Measurements from ENCODE around the gene RASSF8.

DNA sequence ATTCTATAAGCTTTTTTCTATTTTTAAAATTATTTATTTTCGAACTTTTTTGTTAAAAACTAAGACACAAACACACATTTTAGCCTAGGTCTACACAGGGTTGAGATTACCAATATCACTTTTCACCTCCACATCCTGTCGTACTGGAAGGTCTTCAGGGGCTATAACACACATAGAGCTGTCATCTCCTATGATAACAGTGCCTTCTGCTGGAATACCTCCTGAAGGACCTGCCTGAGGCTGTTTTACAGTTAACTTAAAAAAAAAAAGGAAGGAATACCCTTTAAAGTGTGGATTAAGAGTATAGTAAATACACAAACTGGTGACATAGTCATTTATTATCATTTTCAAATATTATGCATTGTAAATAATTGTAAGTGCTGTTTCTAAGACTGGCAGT, 43.0 kb downstream of the RASSF8 start:
- TF ChIP-seq TCF4 (CRISPR knock-in tag; IDR thresholded peaks at IDR 0.05; ENCODE audit: borderline replicate concordance) (no peak), RARB (CRISPR knock-in tag; IDR thresholded peaks at IDR 0.05) (no peak), GLIS3 (CRISPR knock-in tag; IDR thresholded peaks at IDR 0.05) (no peak), TOX (CRISPR knock-in tag; IDR thresholded peaks at IDR 0.05; ENCODE audit: borderline replicate concordance) (no peak), PPARA (CRISPR knock-in tag; IDR thresholded peaks at IDR 0.05; ENCODE audit: borderline replicate concordance) (no peak), ZFP30 (CRISPR knock-in tag; IDR thresholded peaks at IDR 0.05) (no peak), ZFP3 (CRISPR knock-in tag; IDR thresholded peaks at IDR 0.05) (no peak), ZC3H10 (CRISPR knock-in tag; IDR thresholded peaks at IDR 0.05) (no peak), SNAI2 (CRISPR knock-in tag; IDR thresholded peaks at IDR 0.05) (no peak), ARNTL (CRISPR knock-in tag; IDR thresholded peaks at IDR 0.05; ENCODE audit: borderline replicate concordance, low read depth) (no peak)
- TF ChIP-seq, protein P1, sequence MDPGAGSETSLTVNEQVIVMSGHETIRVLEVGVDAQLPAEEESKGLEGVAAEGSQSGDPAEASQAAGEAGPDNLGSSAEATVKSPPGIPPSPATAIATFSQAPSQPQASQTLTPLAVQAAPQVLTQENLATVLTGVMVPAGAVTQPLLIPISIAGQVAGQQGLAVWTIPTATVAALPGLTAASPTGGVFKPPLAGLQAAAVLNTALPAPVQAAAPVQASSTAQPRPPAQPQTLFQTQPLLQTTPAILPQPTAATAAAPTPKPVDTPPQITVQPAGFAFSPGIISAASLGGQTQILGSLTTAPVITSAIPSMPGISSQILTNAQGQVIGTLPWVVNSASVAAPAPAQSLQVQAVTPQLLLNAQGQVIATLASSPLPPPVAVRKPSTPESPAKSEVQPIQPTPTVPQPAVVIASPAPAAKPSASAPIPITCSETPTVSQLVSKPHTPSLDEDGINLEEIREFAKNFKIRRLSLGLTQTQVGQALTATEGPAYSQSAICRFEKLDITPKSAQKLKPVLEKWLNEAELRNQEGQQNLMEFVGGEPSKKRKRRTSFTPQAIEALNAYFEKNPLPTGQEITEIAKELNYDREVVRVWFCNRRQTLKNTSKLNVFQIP (CRISPR knock-in tag; IDR thresholded peaks at IDR 0.05; ENCODE audit: borderline replicate concordance, low read depth), result no peak

All from SK-N-SH treated with all-trans-retinoic acid at 6 μM for 48 hours (cell line).